ENCODE data around the gene KLK13.

The KLK13 gene

DNA sequence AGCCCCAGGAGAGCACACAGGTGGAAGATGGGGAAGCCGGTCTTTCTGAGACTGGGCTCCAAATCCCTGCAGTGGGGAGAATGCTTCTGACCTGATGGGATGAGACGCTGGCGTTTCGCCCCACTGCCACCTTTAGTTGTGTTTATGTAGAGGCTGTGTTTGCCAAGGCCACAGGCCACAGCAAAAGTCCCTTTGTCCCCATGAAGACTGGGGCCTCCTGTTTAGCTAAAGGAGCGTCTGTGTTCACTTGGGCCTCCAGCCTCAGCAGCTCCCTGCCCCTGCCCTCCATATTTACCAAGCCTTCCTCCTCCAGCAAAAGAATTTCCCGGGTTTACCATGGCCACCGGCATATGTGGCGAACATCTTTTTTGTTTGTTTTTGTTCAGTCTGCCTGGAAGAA, 28.2 kb upstream of the KLK13 start:
- DNase-seq (ENCODE audit: low spot score) (no peak), FAIRE-seq (no peak)

DNA sequence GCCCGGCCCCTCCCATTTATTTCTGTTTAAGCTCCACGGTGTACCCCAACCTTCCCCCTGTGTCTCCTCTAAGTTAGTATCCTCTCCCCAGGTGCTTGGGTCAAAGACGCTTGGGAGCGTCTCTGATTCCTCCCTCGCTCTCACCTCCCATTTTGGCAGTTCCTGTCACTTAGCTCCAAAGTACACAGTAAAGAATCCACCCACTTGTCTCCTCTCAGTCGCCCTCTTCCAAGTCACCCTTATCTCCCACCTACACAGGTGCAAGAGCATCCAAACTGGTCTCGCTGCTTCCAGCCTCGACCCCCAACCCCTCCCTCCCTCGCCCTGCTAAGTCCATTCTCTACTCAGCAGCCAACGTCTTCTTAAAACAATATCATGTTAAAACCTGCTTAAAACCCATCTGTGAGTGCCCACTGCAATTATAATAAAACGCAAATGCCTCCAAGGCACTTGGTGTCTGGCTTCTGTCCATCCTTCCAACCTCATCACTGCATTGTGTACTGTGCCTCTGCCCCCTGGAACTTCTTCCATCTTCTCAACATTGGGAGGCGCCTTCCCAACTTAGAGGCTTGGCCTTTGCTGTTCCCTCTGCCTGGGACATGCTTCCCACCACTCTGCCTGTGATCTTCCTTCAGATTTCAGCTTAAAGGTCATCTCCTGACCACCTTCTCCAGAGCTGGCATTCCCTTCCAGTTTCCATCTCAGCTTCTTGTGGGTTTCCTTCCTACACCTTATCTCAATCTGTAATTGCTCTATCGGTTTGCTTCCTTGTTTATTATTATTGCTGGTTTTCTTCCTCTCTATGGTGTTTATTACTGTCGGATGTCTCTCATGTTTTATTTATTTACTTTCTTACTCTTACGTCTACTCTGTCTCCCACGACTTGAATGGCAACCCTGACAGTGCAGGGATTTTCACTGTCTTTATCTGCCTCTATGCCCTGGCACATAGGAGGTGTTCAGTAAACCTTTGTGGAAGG, 27.3 kb upstream of the KLK13 start:
- FAIRE-seq (no peak), DNase-seq (ENCODE audit: low spot score) (no peak)

- DNase-seq (ENCODE audit: low spot score) (no peak), FAIRE-seq (no peak)
Observed at GRCh38 chr19:51091126-51091525, 26.2 kb upstream of the KLK13 start.

DNA sequence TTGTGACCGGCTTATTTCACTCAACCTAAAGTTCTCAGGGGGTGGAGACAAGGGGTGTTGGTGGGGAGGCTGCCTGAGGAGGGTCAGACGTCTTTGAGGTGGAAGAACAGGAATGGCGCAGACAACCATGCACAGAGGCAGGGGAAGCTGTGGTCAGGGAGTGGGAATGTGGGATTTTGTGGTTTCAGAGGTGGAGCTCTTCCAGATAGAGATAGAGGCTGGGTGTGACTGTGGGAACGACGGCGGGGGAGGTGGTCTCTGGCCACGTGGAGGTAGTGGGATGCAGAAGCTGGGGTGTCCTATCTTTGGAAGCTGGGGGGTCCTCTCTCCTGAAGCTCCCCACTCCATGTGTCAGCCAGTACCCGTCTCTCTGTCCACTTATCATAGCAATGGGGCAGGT, 25.6 kb upstream of the KLK13 start:
- no peak for FAIRE-seq
- no peak for DNase-seq (ENCODE audit: low spot score)

DNA sequence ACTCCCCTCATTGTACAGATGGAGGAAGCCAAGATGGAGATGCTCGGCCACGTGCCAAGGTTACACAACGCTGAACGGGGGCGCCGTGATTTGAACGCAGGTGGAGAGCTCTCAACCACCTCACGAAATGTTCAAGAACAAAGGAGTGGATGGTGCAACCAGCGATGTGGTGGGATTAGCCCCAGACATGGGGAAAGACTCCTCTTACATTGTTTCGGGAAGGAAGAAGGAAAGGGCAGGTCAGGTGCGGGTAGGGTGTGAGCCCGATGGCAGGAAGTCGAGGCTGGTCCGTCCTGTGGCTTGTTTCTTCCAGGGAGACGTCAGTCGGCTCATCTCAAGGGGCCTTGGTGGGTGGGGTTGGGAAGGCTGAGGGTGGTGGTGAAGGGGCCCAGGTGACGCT, 24.9 kb upstream of the KLK13 start:
- FAIRE-seq (no peak), DNase-seq (ENCODE audit: low spot score) (no peak)

GRCh38 chr19:51086153-51086850, 21.4 kb upstream of the KLK13 start:
- DNase-seq (ENCODE audit: low spot score) = no peak
- FAIRE-seq = no peak

GRCh38 chr19:51084505-51084904, 19.6 kb upstream of the KLK13 start:
- DNase-seq (ENCODE audit: low spot score) = no peak
- FAIRE-seq = no peak

DNA sequence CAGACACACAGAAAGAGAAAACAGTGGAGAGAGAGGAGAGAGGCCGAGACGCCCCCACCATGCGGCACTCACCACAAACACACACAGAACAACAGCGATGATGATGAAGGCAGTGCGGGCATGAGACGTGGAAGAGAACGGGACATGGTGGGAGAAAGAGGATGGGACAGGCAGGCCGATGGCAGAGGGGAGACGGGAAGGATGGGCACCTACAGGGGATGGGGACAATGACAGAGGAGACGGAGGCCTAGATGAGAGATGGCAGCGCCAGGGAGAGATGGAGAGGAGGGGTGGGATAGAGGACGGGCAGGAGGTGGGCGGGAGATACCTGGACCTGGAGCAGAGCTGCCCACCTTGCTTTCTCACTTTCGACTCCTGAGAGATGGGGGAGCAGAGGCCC, 18.9 kb upstream of the KLK13 start:
- no peak for FAIRE-seq
- no peak for DNase-seq (ENCODE audit: low spot score)

DNA sequence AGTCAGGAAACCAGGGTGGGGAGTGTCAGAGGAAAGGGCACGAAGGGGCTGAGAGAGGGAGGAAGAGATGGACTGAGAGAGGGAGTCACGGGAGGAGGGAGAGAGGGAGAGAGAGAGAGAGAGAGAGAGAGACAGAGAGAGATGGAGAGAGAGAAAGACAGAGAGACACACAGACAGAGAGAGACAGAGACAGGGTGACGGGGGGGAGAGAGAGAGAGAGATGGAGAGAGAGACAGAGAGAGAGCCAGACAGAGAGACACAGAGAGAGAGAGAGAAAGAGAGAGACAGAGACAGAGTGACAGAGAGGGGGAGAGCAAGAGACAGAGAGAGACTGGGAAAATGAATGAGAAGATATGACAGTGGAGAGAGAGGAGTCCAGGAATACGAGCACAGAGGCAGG, 18.3 kb upstream of the KLK13 start:
- no peak for FAIRE-seq

GRCh38 chr19:51082611-51083010, 17.7 kb upstream of the KLK13 start, which contains the start of gene KLK14:
TSS of gene KLK14 (minus strand) at chr19:51082887. CDS start at chr19:51082614, 273 bp downstream.
- FAIRE-seq (no peak), DNase-seq (ENCODE audit: low spot score) (no peak)

More for the DNA sequence above, 18.3 kb upstream of the KLK13 start:
- no peak for DNase-seq (ENCODE audit: low spot score)

DNA sequence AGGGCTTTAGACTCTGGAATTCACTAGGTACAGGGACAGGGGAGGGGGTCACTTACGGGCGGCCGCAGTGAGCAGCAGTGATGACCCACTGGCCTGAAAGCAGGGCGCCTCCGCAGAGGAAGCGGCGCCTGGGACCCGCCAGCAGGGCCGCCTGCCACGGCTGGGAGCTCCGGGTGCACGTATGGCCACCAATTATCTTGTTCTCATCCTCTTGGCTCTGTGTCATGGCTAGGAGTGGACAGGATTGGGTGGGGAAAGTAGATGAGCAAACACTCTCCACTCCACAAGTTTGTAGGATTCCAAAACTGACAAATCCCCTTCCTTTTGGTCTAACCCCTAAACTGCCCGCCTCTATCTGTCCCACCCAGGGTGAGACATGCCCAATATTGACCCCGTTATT, 16.6 kb upstream of the KLK13 start:
- FAIRE-seq = no peak

DNA sequence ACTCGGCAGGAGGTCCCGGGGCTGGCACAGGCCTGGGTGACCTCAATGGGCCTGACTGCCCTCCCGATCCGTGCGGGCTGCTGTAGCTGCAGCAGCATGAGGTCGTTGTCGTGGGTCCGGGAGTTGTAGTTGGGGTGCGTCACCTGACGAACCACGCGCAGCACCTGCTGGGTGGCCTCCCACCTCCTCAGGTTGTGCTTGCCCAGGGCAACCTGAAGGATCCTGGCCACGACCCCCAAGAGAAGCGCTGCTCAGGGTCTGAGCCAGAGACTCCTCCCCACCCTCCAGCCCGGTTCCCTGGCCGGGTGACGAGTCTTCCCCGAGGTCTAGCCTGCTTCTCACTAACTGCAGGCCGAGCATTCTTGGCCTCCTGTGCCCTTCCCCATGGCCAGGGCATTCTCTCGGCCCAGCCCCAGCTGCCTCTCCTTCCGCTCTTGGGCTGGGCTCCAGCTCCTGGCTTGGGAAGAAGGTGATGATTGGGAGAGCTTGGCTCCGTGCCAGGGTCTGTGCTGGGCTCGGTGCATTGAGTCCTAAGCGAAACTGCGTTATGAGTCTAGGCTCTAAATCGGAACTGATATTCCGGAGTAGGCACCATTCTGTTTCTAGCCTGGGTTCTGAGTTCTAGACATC, 14.7 kb upstream of the KLK13 start:
- FAIRE-seq (no peak), DNase-seq (ENCODE audit: low spot score) (no peak)

More for the DNA sequence above, 16.6 kb upstream of the KLK13 start:
- no peak for DNase-seq (ENCODE audit: low spot score)

DNA sequence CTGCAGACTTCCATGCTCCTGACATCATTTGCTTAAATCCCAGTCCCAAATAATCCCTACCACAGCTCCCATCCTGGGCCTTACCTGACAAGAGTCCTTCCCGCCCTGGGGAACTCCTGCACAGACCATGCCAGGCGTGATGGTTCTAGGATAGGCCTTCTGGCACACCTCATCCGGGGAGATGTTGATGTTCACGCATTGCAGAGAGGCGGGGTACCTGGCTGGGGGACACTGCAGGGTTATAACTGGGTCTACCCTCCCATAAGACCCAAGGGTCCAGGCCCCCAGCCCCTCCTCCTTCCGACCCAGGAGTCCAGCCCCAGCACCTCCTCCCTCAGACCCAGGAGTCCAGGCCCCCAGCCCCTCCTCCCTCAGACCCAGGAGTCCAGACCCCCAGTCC, 13.8 kb upstream of the KLK13 start:
- FAIRE-seq = no peak
- DNase-seq (ENCODE audit: low spot score) = no peak

- no peak for FAIRE-seq
- no peak for DNase-seq (ENCODE audit: low spot score)
Observed at GRCh38 chr19:51078104-51078503, 13.2 kb upstream of the KLK13 start.

GRCh38 chr19:51076631-51077213, 11.8 kb upstream of the KLK13 start:
- no peak for FAIRE-seq

DNA sequence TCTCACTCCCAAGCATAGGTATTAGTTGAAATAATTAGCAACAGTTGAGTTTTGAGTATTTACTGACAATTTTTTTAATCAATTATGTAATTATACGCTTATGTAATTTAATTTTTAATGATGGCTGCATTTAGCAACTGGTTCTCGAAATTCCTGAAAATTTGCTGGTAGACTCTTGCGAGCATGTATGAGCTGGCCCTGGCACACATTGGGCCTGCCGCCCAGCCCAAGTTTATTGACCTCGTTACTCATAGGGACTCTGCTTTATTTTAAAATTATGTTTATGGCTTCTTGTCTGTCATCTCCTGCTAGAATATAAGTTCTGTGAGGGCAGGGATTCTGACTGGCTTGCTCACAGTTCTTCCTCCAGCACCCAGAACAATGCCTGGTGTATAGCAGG, 11.1 kb upstream of the KLK13 start:
- FAIRE-seq = no peak
- DNase-seq (ENCODE audit: low spot score) = no peak

More at GRCh38 chr19:51076631-51077213, 11.8 kb upstream of the KLK13 start:
- DNase-seq (ENCODE audit: low spot score) = no peak

DNA sequence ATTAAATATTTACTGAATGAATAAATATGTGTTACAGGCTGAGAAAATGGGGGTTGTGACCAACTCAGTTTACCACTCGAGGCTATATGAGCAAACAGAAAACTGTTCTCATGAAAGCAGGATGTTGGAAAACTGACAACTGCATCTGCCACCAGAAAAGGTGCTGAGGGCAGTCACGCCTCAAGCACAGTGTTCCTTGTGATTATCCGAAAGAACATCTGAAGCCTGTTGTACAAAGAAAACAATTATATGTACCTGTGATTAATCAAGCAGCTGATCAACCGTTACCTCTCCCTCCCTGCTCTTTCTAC, 6.2 kb upstream of the KLK13 start:
- no peak for FAIRE-seq
- DNase-seq (ENCODE audit: low spot score) = no peak

GRCh38 chr19:51070334-51071094, 5.6 kb upstream of the KLK13 start:
- no peak for FAIRE-seq

DNA sequence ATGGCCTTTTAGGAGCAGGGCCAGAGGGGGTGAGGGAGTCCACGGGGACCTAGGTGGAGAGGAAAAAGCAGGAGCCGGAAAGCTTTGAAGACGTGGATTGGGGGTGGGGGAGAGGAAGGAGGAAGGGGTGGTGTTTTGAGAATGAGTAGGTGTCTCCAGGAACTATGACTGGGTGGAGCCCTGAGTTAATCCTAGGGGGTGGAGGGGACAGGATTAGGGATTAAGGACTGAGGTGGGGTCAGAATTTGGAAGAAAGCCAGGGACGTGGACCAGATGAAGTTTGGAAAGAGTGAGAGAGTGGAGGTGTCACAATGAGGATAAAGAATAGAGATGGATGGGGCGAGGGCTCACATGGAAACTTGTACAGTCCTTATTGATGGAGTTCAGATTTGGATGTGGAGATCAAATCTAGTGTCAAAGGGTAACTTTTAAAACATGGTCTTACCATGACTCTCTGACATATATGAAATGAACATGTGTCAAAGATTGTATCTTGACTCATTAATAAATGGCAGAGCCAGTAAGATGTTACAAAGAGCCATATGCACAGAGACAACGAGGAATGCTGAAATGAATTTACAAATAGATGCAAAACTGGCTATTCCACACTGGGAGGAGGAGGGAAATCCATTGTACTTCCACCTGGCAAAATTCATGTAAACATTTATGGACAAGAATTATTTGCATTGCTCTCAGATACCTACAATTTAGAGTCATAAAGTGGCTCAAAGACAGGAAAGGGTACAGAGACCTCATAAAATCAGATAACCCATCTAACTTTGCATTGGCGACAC, 1.7 kb upstream of the KLK13 start:
- FAIRE-seq (no peak), DNase-seq (ENCODE audit: low spot score) (no peak)

More at GRCh38 chr19:51070334-51071094, 5.6 kb upstream of the KLK13 start:
- DNase-seq (ENCODE audit: low spot score) = no peak
